ENCODE data around the gene CEP170B. TPM values are rescaled to one million over a fixed set of nuclear protein-coding genes. Genes with fewer than 3 reads are reported as not detected.
"Not testable (repeated sequence)": the region's sequence is repeated elsewhere in the genome, so short reads cannot be mapped to it uniquely, and the experiment has no call there.

CEP170B gene
- total RNA-seq, 4 donors from 2014 or later = 42.1 to 112 (median 83.8) TPM

DNA sequence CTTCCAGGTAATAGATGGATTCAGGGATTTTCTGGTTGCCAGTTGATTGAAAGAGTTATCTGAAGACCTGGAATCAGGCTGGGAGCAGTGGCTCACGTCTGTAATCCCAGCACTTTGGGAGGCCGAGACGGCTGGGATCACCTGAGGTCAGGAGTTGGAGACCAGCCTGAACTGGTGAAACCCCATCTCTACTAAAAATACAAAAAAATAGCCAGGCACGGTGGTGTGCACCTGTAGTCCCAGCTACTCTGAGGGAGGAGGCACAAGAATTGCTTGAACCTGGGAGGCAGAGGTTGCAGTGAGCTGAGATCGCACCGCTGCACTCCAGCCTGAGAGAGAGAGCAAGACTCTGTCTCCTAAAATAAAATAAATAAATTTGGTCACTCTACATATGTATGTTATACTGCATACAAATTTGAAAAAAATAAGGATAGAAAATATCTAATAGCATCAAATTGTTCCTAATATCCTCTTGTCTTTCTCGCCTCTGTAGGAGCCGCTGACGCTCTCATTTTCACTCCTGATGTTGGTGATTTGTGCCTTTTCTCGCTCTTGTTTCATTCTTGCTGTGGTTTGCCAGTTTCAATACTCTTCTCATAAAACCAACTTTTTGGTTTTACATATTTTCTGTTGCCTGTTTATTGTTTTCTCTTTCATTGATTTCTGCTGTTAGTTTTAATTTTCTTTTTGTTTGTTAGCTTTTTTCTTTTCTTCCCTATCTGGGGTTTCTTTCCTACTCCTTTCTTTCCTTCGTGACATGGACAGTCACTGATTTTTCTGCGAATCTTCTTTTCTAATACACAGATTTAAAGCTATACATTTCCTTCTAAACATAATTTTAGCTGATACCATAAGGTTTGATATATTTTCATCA lies 35.8 kb downstream of the CEP170B start:
- no peaks in the 10 kb centered on the region for H3K36me3 ChIP-seq
- H3K27ac ChIP-seq = no peak overlapping the region
- TF ChIP-seq POLR2A (IDR thresholded peaks at IDR 0.05) = no peak
- DNase-seq = no peak
- no peaks in the 10 kb centered on the region for H3K4me1 ChIP-seq
- H3K27me3 ChIP-seq = no peaks in the 10 kb centered on the region
- H3K4me3 ChIP-seq = no peak overlapping the region
- no peaks in the 10 kb centered on the region for H3K9me3 ChIP-seq

DNA sequence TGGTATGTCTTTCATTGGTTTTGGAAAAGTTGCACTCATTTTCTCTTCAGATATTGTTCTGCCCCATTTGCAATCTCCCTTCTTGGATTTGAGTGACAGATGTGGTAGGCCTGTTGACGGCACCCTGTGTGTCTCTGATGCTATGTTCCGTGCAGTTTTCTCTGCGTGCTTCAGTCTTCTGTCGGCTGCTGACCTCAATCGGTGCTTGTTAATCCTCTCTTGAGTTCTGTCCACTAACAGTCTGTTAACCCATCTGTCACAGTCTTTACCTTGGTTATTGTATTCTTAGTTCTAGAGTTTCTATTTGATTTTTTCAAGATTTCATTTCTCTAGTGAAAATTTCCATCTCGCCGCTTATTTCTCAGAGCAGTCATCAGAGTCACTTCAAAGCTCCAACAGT lies 38.9 kb downstream of the CEP170B start:
- no peaks in the 10 kb centered on the region for H3K27me3 ChIP-seq
- H3K9me3 ChIP-seq = no peaks in the 10 kb centered on the region
- H3K4me3 ChIP-seq = no peak overlapping the region
- no peak for TF ChIP-seq POLR2A (IDR thresholded peaks at IDR 0.05)
- TF ChIP-seq, protein P1, sequence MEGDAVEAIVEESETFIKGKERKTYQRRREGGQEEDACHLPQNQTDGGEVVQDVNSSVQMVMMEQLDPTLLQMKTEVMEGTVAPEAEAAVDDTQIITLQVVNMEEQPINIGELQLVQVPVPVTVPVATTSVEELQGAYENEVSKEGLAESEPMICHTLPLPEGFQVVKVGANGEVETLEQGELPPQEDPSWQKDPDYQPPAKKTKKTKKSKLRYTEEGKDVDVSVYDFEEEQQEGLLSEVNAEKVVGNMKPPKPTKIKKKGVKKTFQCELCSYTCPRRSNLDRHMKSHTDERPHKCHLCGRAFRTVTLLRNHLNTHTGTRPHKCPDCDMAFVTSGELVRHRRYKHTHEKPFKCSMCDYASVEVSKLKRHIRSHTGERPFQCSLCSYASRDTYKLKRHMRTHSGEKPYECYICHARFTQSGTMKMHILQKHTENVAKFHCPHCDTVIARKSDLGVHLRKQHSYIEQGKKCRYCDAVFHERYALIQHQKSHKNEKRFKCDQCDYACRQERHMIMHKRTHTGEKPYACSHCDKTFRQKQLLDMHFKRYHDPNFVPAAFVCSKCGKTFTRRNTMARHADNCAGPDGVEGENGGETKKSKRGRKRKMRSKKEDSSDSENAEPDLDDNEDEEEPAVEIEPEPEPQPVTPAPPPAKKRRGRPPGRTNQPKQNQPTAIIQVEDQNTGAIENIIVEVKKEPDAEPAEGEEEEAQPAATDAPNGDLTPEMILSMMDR (IDR thresholded peaks at IDR 0.05) = no peak
- no peaks in the 10 kb centered on the region for H3K4me1 ChIP-seq
- no peaks in the 10 kb centered on the region for H3K36me3 ChIP-seq
- DNase-seq = no peak
- H3K27ac ChIP-seq = no peak overlapping the region

DNA sequence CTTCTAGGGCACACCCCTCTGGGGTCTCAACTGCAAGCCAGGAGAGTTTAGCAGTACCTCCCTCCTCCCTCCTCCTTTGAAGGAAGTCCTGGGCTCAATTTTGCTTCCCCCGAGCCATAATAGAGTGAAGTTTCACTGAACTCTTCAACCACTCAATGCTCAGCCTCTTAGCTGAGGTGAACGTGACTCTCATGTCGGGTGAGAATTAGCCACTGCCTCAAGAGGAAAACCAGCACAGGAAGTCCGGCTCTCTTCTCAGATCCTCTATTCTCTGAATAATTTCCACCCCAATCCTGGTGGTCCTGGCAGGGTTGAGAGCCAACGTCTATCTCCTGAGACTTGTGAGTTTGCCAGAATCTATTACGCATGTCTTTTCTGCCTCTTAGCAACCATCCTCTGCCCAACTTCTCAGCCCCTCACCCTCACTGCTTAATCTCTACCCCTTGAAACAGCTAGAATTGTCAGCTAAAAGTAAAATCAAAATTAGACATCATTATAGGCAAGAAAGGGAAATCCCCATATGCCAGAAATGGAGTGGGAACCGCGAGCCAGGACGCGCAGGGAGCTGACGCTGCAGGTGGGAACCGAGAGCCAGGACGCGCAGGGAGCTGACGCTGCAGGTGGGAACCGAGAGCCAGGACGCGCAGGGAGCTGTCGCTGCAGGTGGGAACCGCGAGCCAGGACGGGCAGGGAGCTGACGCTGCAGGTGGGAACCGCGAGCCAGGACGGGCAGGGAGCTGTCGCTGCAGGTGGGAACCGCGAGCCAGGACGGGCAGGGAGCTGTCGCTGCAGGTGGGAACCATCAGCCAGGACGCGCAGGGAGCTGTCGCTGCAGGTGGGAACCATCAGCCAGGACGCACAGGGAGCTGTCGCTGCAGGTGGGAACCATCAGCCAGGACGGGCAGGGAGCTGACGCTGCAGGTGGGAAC lies 39.8 kb downstream of the CEP170B start:
- not testable (repeated sequence) for H3K4me1 ChIP-seq, H3K4me3 ChIP-seq, H3K27me3 ChIP-seq, H3K36me3 ChIP-seq, DNase-seq, H3K9me3 ChIP-seq, H3K27ac ChIP-seq

DNA sequence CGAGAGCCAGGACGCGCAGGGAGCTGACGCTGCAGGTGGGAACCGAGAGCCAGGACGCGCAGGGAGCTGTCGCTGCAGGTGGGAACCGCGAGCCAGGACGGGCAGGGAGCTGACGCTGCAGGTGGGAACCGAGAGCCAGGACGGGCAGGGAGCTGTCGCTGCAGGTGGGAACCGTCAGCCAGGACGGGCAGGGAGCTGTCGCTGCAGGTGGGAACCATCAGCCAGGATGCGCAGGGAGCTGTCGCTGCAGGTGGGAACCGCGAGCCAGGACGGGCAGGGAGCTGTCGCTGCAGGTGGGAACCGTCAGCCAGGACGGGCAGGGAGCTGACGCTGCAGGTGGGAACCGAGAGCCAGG lies 40.5 kb downstream of the CEP170B start:
- not testable (repeated sequence) for H3K4me3 ChIP-seq, H3K9me3 ChIP-seq, DNase-seq, H3K36me3 ChIP-seq, H3K4me1 ChIP-seq, H3K27ac ChIP-seq, H3K27me3 ChIP-seq

DNA sequence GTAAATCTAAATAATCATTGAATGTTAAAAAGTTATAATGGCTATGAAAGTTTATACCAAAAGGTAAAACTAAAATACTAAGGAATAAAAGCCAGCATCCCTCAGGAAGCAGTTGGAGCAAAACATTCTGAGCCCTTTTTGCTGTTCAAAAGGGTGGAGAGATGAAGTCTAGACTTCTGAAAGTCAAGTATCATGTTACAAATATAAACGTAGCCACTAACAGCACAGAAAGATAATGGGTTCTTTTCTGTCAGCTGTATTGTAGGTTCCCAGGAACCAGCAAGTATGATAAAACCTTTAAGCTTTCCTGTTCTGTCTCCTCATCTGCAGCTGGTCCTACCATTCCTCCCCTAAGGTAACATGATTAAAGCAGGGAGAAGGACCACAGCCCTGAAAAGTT lies 43.2 kb downstream of the CEP170B start:
- H3K4me1 ChIP-seq = no peaks in the 10 kb centered on the region
- no peaks in the 10 kb centered on the region for H3K36me3 ChIP-seq
- H3K9me3 ChIP-seq = peaks cover 0 to 12% (median 2%) of the 10 kb centered on the region in 4 donors
- DNase-seq = no peak
- H3K4me3 ChIP-seq = no peak overlapping the region
- no peaks in the 10 kb centered on the region for H3K27me3 ChIP-seq
- H3K27ac ChIP-seq = no peak overlapping the region
- TF ChIP-seq, protein P1 (IDR thresholded peaks at IDR 0.05) = no peak
- no peak for TF ChIP-seq POLR2A (IDR thresholded peaks at IDR 0.05)

DNA sequence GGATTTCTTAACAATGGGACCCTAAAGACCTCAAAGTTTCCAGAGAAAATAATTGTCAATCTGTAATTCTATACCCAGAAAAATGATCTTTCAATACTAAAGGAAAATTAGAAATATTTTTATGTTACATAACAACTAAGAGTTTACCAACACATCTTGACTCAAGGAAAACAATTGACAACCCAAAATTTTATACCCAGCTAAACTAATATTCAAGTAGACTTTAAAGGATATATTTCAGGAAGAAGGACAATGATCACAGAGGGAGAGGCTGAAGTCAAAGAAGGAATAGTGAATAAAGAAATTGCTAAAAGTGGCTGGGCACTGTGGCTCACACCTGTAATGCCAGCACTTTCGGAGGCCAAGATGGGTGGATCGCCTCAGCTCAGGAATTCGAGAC lies 47.0 kb downstream of the CEP170B start:
- Histone ChIP-seq H3K4me3 (no peak overlapping the region), H3K27me3 (no peaks in the 10 kb centered on the region), H3K27ac (no peak overlapping the region), H3K4me1 (no peaks in the 10 kb centered on the region), H3K36me3 (no peaks in the 10 kb centered on the region), H3K9me3 (peaks cover 0 to 12% (median 2%) of the 10 kb centered on the region in 4 donors)
- no peak for TF ChIP-seq POLR2A (IDR thresholded peaks at IDR 0.05)
- TF ChIP-seq, protein P1 (IDR thresholded peaks at IDR 0.05) = no peak
- DNase-seq = no peak

DNA sequence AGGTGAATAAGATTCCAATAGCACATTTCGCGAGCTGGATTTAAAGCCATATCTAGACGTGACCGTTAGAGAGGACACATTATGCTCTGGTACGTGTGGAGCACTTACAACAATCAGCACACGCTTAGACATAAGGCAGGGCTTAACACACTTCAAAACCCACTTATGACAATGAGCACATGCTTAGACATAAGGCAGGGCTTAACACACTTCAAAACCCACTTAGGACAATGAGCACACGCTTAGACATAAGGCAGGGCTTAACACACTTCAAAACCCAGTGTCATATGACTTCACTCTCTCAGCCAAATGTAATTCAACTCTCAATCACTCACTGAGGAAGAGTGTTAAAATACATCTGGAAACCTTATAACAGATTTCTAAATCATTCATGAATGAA lies 48.4 kb downstream of the CEP170B start:
- peaks cover 0 to 12% (median 2%) of the 10 kb centered on the region in 4 donors for H3K9me3 ChIP-seq
- no peaks in the 10 kb centered on the region for H3K36me3 ChIP-seq
- H3K4me3 ChIP-seq = no peak overlapping the region
- no peak for DNase-seq
- H3K4me1 ChIP-seq = no peaks in the 10 kb centered on the region
- no peak for TF ChIP-seq POLR2A (IDR thresholded peaks at IDR 0.05)
- TF ChIP-seq, protein P1 (IDR thresholded peaks at IDR 0.05) = no peak
- H3K27ac ChIP-seq = no peak overlapping the region
- H3K27me3 ChIP-seq = no peaks in the 10 kb centered on the region
